IMR-90 (cell line): ENCODE measurements around the gene MRPL11. TPM values are rescaled to one million over a fixed set of nuclear protein-coding genes. Genes with fewer than 3 reads are reported as not detected.

ENCODE experiments used
- ATAC-seq: fragments of 200-7000 bp; cut with Tn5 transposase; 2 replicates; pipeline ENCODE4 v1.9.1; 2020; ENCODE audit warnings: low read depth, mild to moderate bottlenecking, moderate library complexity
- BruUV-seq: library from RNA; stranded (reverse); fragments of 400-500 nt; replicated peaks from 2 replicates; lab custom pipeline; 2021; lab: Mats Ljungman, UMichigan
- CTCF ChIA-PET: fragments of 300-600 bp; formaldehyde crosslinking; extraction: SDS; loops from one replicate; lab custom pipeline; 2021; ENCODE audit warnings: antibody characterized with exemption; lab: Yijun Ruan, JAX
- POLR2A ChIA-PET: fragments of 300-600 bp; sonication (Branson Sonifier 250); formaldehyde crosslinking; loops from one replicate; lab custom pipeline; 2022; ENCODE audit warnings: antibody characterized with exemption; ENCODE audit not compliant: unreplicated experiment; lab: Charles Lee
- DNase-seq: peaks from one replicate; pipeline ENCODE4 v3.0.0; 2013
- H2AFZ ChIP-seq: replicated peaks from 2 replicates; pipeline ENCODE3; 2013; ENCODE audit warnings: low read length, mild to moderate bottlenecking; ENCODE audit not compliant: poor library complexity
- H2AK5ac ChIP-seq: 2 replicates; pipeline ENCODE4 v1.6.1; 2013; ENCODE audit warnings: low read depth, low read length, inconsistent platforms
- H2AK9ac ChIP-seq: replicated peaks from 2 replicates; pipeline ENCODE3; 2013; ENCODE audit warnings: mild to moderate bottlenecking, low read depth, low read length, moderate library complexity; ENCODE audit not compliant: poor library complexity
- H2BK120ac ChIP-seq: 2 replicates; pipeline ENCODE4 v1.6.1; 2013; ENCODE audit warnings: low read depth, low read length, inconsistent platforms
- H2BK15ac ChIP-seq: 3 replicates; pipeline ENCODE4 v1.6.1; 2013; ENCODE audit warnings: low read depth, low read length, inconsistent platforms
- H2BK20ac ChIP-seq: 2 replicates; pipeline ENCODE4 v1.6.1; 2013; ENCODE audit warnings: low read depth, mild to moderate bottlenecking, inconsistent platforms, low read length, moderate library complexity
- H2BK5ac ChIP-seq: 2 replicates; pipeline ENCODE4 v1.6.1; 2013; ENCODE audit warnings: mild to moderate bottlenecking, low read depth, low read length, inconsistent platforms; ENCODE audit not compliant: poor library complexity, severe bottlenecking
- H3K14ac ChIP-seq: replicated peaks from 2 replicates; pipeline ENCODE4 v1.6.1; 2013; ENCODE audit warnings: low read depth, low read length, inconsistent platforms
- H3K18ac ChIP-seq: 2 replicates; pipeline ENCODE4 v1.6.1; 2013; ENCODE audit warnings: low read depth, low read length, control low read depth
- H3K23ac ChIP-seq: 2 replicates; pipeline ENCODE4 v1.6.1; 2013; ENCODE audit warnings: low read depth, low read length, inconsistent platforms
- H3K27ac ChIP-seq: 2 replicates; pipeline ENCODE4 v1.5.1; 2013; ENCODE audit warnings: mild to moderate bottlenecking, control low read depth, low read length; ENCODE audit not compliant: insufficient read depth
- H3K27me3 ChIP-seq: 2 replicates; pipeline ENCODE4 v1.6.1; 2013; ENCODE audit warnings: low read length; ENCODE audit not compliant: control insufficient read depth, insufficient read depth
- H3K36me3 ChIP-seq: 2 replicates; pipeline ENCODE4 v1.6.1; 2013; ENCODE audit warnings: low read length, mixed read lengths; ENCODE audit not compliant: control insufficient read depth, insufficient read depth
- H3K4ac ChIP-seq: 2 replicates; pipeline ENCODE4 v1.6.1; 2013; ENCODE audit warnings: low read depth, low read length, inconsistent platforms
- H3K4me1 ChIP-seq: 2 replicates; pipeline ENCODE4 v1.6.1; 2013; ENCODE audit warnings: low read length, mixed read lengths; ENCODE audit not compliant: control insufficient read depth, insufficient read depth
- H3K4me2 ChIP-seq: 2 replicates; pipeline ENCODE4 v1.6.1; 2013; ENCODE audit warnings: low read depth, mild to moderate bottlenecking, control low read depth, low read length, moderate library complexity
- H3K4me3 ChIP-seq: 2 replicates; pipeline ENCODE4 v1.5.1; 2013; ENCODE audit warnings: low read depth, mild to moderate bottlenecking, control low read depth, low read length, moderate library complexity; ENCODE audit not compliant: insufficient read depth
- H3K56ac ChIP-seq: 2 replicates; pipeline ENCODE4 v1.6.1; 2013; ENCODE audit warnings: low read length, inconsistent platforms; ENCODE audit not compliant: insufficient read depth; ENCODE audit errors: extremely low read depth
- H3K79me1 ChIP-seq, 2 experiments: 2 replicates each; pipeline ENCODE4 v1.6.1; 2013; ENCODE audit warnings: low read length in 2 of 2, inconsistent platforms in 1 of 2, low read depth in 1 of 2
- H3K9ac ChIP-seq: 2 replicates; pipeline ENCODE4 v1.6.1; 2013; ENCODE audit warnings: low read depth, low read length, control low read depth
- H3K9me1 ChIP-seq: 2 replicates; pipeline ENCODE4 v1.6.1; 2013; ENCODE audit warnings: low read length, inconsistent platforms; ENCODE audit not compliant: insufficient read depth
- H3K9me3 ChIP-seq: 2 replicates; pipeline ENCODE4 v1.6.1; 2013; ENCODE audit warnings: low read length; ENCODE audit not compliant: control insufficient read depth, insufficient read depth
- H4K20me1 ChIP-seq: 2 replicates; pipeline ENCODE4 v1.6.1; 2013; ENCODE audit warnings: low read length, inconsistent platforms; ENCODE audit not compliant: insufficient read depth
- H4K5ac ChIP-seq: 2 replicates; pipeline ENCODE4 v1.6.1; 2013; ENCODE audit warnings: mild to moderate bottlenecking, low read depth, low read length, control low read depth
- H4K8ac ChIP-seq, 2 experiments: 2 replicates each; pipeline ENCODE4 v1.6.1; 2013; ENCODE audit warnings: low read depth in 2 of 2, low read length in 2 of 2, control low read depth in 1 of 2, inconsistent platforms in 1 of 2
- H4K91ac ChIP-seq: 2 replicates; pipeline ENCODE4 v1.6.1; 2013; ENCODE audit warnings: low read depth, low read length, inconsistent platforms; ENCODE audit not compliant: insufficient read depth
- CEBPB ChIP-seq: IDR thresholded peaks from 2 replicates; pipeline ENCODE4 v1.6.1; 2012; ENCODE audit warnings: low read depth, low read length, improper control_type of control experiment
- POLR2A ChIP-seq: IDR thresholded peaks from 2 replicates; pipeline ENCODE4 v1.6.1; 2012; ENCODE audit warnings: mild to moderate bottlenecking, low read depth, low read length
- RFX5 ChIP-seq: IDR thresholded peaks from 2 replicates; pipeline ENCODE4 v1.8.0; 2012; ENCODE audit warnings: low read depth, mild to moderate bottlenecking, low read length, moderate library complexity
- WGBS, 2 experiments: methylation state at CpG; one replicate each; pipeline versions ENCODE4 v1.1.5 to v1.1.7; 2013; ENCODE audit warnings: missing lambda C conversion rate in 2 of 2; ENCODE audit not compliant: insufficient read length in 1 of 2; ENCODE audit errors: extremely low coverage in 2 of 2; 5-methylcytosine and 5-hydroxymethylcytosine counted together
- dilution Hi-C: fragments of 300-500 bp; cut with HindIII; formaldehyde crosslinking; loops from one replicate; pipeline ENCODE4 v1.14.3; 2018; ENCODE audit warnings: low sequenced_read_pairs; ENCODE audit not compliant: unreplicated experiment
- in situ Hi-C: fragments of 300-500 bp; cut with MboI; formaldehyde crosslinking; loops from 3 replicates; pipeline ENCODE4 v1.14.3; 2019; ENCODE audit warnings: low sequenced_read_pairs, inconsistent platforms, mixed read lengths
- intact Hi-C: fragments of 100-400 bp; cut with micrococcal nuclease; formaldehyde crosslinking; loops from 2 replicates; pipeline ENCODE4 v1.10.0; 2022
- polyA plus RNA-seq, 3 experiments: library from polyadenylated mRNA; depleted of rRNA; stranded (reverse); fragments of >200 nt; gene quantifications; 2 replicates each; pipeline ENCODE4 v1.2.3, GENCODE V29; 2012; ENCODE audit warnings: low replicate concordance in 1 of 3
- total RNA-seq: library from RNA; depleted of rRNA; stranded (reverse); fragments of >200 nt; gene quantifications from 2 replicates; pipeline ENCODE4 v1.2.3, GENCODE V29; 2012
- TF ChIP-seq, protein P1 (sequence below): fragments of 150-350 bp; IDR thresholded peaks from 2 replicates; pipeline ENCODE4 v1.6.1; 2017; ENCODE audit warnings: mild to moderate bottlenecking, antibody characterized with exemption, low read length, low read depth

MRPL11 gene
- total and polyA plus RNA-seq, 2 of the 4 experiments (the other 2 are of a cell fraction) = 45.5 to 45.6 TPM

DNA sequence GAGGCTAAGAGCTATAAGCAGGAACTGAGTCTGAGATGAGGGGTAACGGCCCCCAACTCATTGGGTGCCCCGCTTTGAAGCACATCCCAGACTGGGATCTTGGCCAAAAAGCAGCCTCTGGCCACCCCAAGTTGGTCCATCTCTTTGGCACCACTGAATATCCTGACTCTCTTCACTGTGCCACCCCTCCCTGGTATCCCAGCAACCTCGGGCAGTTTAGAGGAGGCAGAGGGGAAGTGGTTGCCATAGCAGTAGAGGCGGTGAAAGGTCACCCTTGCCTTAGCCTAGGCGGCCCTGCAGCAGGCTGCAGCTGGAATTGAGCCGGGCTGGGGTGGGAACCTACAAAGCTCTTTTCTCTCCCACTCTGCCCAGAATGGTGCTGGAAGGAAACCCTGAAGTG, 29.1 kb upstream of the MRPL11 start:
- peak overlapping the region; percentile 53; the same call in 1 of the 2 replicates for H2AK5ac ChIP-seq
- H3K4me1 ChIP-seq = peaks cover 8% of the 10 kb centered on the region; the same call in 1 of the 2 replicates
- peak overlapping the region; percentile 56 for H3K9ac ChIP-seq
- no peaks in the 10 kb centered on the region; the same call in 1 of the 2 replicates for H4K20me1 ChIP-seq
- peak overlapping the region; percentile 87 for H3K23ac ChIP-seq
- no TSS peak for BruUV-seq
- no peaks in the 10 kb centered on the region for H3K27me3 ChIP-seq
- H3K9me3 ChIP-seq = no peaks in the 10 kb centered on the region
- no peak overlapping the region for H3K18ac ChIP-seq
- DNase-seq = no peak
- H2BK120ac ChIP-seq = no peak overlapping the region
- no peak overlapping the region for H3K56ac ChIP-seq
- H3K4me2 ChIP-seq = peak overlapping the region; percentile 92
- H3K4ac ChIP-seq = peak overlapping the region; percentile 61
- CTCF ChIA-PET = no interaction called here
- dilution Hi-C loops (no loop called here), in situ Hi-C loops (no loop called here), intact Hi-C loops (no loop called here)
- peaks cover 20 to 27% of the 10 kb centered on the region in 2 experiments for H3K79me1 ChIP-seq
- no peak overlapping the region for H3K27ac ChIP-seq
- no peak for ATAC-seq
- no peak overlapping the region for H4K5ac ChIP-seq
- peaks cover 14% of the 10 kb centered on the region for H3K36me3 ChIP-seq
- H2BK5ac ChIP-seq = no peak overlapping the region
- peak overlapping the region; percentile 95 for H2AFZ ChIP-seq
- peak overlapping the region; percentile 67 for H3K4me3 ChIP-seq
- no peak overlapping the region for H2BK20ac ChIP-seq
- peaks cover 8% of the 10 kb centered on the region for H3K9me1 ChIP-seq
- no peak overlapping the region for H2BK15ac ChIP-seq
- no CpG with 5 or more reads among the region's 6 CpGs for WGBS, 2 experiments
- POLR2A ChIA-PET = no interaction called here
- peak overlapping the region; percentile 96 for H2AK9ac ChIP-seq
- no peak for TF ChIP-seq POLR2A
- TF ChIP-seq, protein P1, sequence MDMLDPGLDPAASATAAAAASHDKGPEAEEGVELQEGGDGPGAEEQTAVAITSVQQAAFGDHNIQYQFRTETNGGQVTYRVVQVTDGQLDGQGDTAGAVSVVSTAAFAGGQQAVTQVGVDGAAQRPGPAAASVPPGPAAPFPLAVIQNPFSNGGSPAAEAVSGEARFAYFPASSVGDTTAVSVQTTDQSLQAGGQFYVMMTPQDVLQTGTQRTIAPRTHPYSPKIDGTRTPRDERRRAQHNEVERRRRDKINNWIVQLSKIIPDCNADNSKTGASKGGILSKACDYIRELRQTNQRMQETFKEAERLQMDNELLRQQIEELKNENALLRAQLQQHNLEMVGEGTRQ = no peak
- no peak for TF ChIP-seq CEBPB
- TF ChIP-seq RFX5 = no peak
- H4K8ac ChIP-seq = peak overlapping the region in 1 of 2 experiments; percentile 51; a peak in 2 of 4 replicates
- peak overlapping the region; percentile 78 for H3K14ac ChIP-seq
- no peak overlapping the region for H4K91ac ChIP-seq
